Measurements from ENCODE around the gene DNAH3.

DNA sequence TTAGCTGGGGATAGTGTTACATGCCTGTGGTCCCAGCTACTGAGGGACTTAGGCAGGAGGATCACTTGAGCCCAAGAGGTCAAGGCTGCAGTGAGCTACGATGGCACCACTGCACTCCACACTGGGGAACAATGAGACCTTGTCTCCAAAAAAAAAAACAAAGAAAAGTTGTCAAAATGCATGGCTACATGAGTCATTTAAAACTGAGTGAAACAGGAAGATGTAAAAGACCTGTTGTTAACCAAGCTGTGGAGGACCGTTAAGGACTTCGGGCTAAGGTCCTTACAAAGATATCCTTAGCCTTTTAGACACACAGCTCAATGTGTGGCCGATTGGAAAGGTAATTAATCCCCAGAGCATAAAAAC is 35.7 kb upstream of the DNAH3 start:
- TF ChIP-seq CTCF (conservative IDR thresholded peaks at IDR 0.05) (no peak), EZH2 (IDR thresholded peaks at IDR 0.05; ENCODE audit: low read depth) (no peak)

Data from PC-9 (cell line).